ENCODE data around the gene PDXDC1. TPM values are rescaled to one million over a fixed set of nuclear protein-coding genes. Genes with fewer than 3 reads are reported as not detected.
A peak's percentile ranks its signal among the peaks of the same experiment; 100 is the strongest.
"Not testable (repeated sequence)": the region's sequence is repeated elsewhere in the genome, so short reads cannot be mapped to it uniquely, and the experiment has no call there.

Gene PDXDC1
- total and polyA plus RNA-seq, 5 donors from 2014 or later: 27.4 to 91.2 (median 29.7) TPM

DNA sequence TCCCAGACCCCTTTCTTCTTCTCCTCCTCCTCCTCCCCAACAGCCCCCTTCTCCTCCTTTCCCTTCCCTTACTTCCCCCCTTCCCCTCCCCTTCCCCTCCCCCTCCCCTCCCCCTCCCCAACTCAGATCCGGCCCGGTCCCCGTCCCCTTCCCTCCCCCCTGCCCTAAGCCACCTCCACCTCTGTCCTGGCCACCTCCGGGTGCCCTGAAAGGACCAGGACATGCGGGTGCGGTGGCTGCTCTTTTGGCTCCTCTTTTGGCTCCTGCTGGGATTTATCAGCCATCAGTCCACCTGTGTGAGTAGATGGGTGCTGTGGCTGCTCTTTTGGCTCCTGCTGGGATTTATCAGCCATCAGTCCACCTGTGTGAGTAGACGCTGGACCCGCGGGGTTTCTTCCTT lies 36.8 kb upstream of the PDXDC1 start:
- not testable (repeated sequence) for DNase-seq; H3K4me1 Mint-ChIP-seq; H3K4me1 ChIP-seq (ENCODE audit: control insufficient read depth, insufficient read depth, low read length, poor library complexity, severe bottlenecking); H3K4me3 Mint-ChIP-seq; H3K27me3 ChIP-seq (ENCODE audit: control insufficient read depth, insufficient read depth, low read length); H3K27ac Mint-ChIP-seq; H3K27me3 Mint-ChIP-seq; H3K4me3 ChIP-seq (ENCODE audit: low read depth, low read length); H3K9me3 ChIP-seq (ENCODE audit: control insufficient read depth in 2 of 2, low read length in 2 of 2); H3K9me3 Mint-ChIP-seq; ATAC-seq (ENCODE audit: low read depth in 2 of 2); H3K36me3 Mint-ChIP-seq; H3K36me3 ChIP-seq (ENCODE audit: control insufficient read depth, insufficient read depth, low read length); H3K27ac ChIP-seq (ENCODE audit: insufficient read depth, low read length, poor library complexity, severe bottlenecking)

DNA sequence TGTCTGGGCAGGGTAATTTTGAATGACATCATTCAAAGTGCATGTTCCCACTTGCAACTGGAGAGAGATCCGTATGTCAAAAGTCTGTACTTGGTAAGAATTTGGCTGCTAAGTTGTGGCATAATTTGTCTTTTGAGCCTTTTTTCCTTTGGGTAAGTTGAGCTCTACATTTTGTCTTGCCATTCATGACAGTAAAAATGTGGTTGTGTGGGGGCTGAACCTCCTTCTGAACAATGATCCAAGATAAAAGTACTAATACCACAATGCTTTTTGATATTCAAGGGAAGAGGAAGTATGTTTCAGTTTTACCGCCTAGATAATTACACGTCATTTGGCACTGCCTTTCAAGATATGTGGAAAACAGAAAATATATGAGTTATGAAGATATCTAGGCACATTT lies 32.1 kb upstream of the PDXDC1 start:
- H3K27me3 ChIP-seq (ENCODE audit: control insufficient read depth, insufficient read depth, low read length); H3K36me3 Mint-ChIP-seq; H3K27ac Mint-ChIP-seq; H3K4me1 ChIP-seq (ENCODE audit: control insufficient read depth, insufficient read depth, low read length, poor library complexity, severe bottlenecking); H3K4me3 Mint-ChIP-seq; H3K4me1 Mint-ChIP-seq; H3K36me3 ChIP-seq (ENCODE audit: control insufficient read depth, insufficient read depth, low read length); H3K4me3 ChIP-seq (ENCODE audit: low read depth, low read length); ATAC-seq (ENCODE audit: low read depth in 2 of 2); H3K27ac ChIP-seq (ENCODE audit: insufficient read depth, low read length, poor library complexity, severe bottlenecking); DNase-seq; H3K27me3 Mint-ChIP-seq; H3K9me3 ChIP-seq (ENCODE audit: control insufficient read depth in 2 of 2, low read length in 2 of 2); H3K9me3 Mint-ChIP-seq: not testable (repeated sequence)

DNA sequence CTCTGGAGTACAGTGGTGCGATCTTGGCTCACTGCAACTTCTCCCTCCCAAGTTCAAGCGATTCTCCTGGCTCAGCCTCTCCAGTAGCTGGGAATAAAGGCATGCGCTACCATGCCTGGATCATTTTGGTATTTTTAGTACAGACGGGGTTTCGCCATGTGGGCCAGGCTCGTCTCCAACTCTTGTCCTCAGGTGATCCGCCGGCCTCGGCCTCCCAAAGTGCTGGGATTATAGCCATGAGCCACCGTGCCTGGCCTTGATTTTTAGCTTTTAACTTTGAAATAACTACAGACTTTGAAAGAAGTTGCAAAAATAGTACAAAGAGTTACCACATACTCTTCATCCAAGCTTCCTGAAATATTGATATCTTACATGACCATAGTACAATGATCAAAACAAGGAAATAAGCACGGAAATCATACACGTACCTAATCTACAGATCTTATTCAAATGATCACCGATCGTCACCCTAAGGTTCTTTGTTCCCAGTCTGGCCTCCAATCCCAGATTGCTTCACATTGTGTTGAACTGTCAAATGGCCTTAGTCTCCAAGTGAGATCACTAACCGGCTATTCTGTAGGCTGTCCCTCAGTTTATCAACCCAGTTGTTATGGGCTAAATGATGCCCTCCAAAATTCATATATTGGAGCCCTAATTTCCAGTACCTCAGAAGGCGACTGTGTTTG lies 19.1 kb upstream of the PDXDC1 start:
- Histone ChIP-seq H3K9me3 (ENCODE audit: control insufficient read depth in 2 of 2, low read length in 2 of 2) (no peaks in the 10 kb centered on the region), H3K4me1 (ENCODE audit: control insufficient read depth, insufficient read depth, low read length, poor library complexity, severe bottlenecking) (no peaks in the 10 kb centered on the region), H3K27me3 (ENCODE audit: control insufficient read depth, insufficient read depth, low read length) (no peaks in the 10 kb centered on the region), H3K4me3 (ENCODE audit: low read depth, low read length) (no peak overlapping the region), H3K27ac (ENCODE audit: insufficient read depth, low read length, poor library complexity, severe bottlenecking) (no peak overlapping the region), H3K36me3 (ENCODE audit: control insufficient read depth, insufficient read depth, low read length) (no peaks in the 10 kb centered on the region)
- Mint-ChIP-seq H3K27ac (no peak overlapping the region), H3K9me3 (no peaks in the 10 kb centered on the region), H3K36me3 (no peaks in the 10 kb centered on the region), H3K27me3 (peaks cover 14% of the 10 kb centered on the region), H3K4me1 (no peaks in the 10 kb centered on the region), H3K4me3 (no peak overlapping the region)
- DNase-seq (no peak), ATAC-seq (ENCODE audit: low read depth in 2 of 2) (no peak)

DNA sequence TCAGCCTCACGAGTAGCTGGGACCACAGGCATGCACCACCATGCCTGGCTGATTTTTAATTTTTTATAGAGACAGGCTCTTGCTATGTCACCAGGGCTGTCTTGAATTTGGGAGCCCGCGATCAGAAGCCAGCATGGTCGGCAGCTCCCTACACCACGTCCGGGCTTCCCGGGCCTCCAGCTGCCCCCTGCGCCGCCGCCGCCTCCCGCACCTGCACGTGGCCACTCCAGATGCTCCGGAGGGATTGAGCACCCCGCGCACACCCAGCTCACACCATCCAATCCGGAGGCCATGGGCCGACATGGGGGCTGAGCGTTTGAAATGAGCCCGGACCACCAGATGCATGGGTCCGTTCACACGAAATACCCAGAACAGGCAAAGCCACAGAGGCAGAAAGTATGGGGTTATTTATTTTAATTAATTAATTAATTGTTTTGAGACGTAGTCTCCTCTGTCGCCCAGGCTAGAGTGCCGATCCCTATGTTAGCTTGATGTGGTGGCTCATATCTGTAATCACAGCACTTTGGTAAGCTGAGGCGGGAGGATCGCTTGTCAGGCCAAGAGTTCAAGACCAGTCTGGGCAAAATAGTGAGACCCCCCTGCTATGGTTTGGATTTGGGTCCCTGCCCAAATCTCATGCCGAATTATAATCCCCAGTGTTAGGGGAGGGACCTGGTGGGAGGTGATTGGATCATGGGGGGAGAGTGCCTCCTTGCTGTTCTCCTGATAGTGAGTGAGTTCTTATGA lies 17.1 kb upstream of the PDXDC1 start:
- no peaks in the 10 kb centered on the region for H3K36me3 ChIP-seq (ENCODE audit: control insufficient read depth, insufficient read depth, low read length)
- H3K27ac ChIP-seq (ENCODE audit: insufficient read depth, low read length, poor library complexity, severe bottlenecking): no peak overlapping the region
- ATAC-seq (ENCODE audit: low read depth in 2 of 2) (no peak), DNase-seq (no peak)
- peaks cover 21% of the 10 kb centered on the region for H3K27me3 Mint-ChIP-seq
- H3K27me3 ChIP-seq (ENCODE audit: control insufficient read depth, insufficient read depth, low read length): no peaks in the 10 kb centered on the region
- H3K9me3 Mint-ChIP-seq: peaks cover 0 to 1% (median 0%) of the 10 kb centered on the region in 7 donors
- no peaks in the 10 kb centered on the region for H3K36me3 Mint-ChIP-seq
- H3K4me1 Mint-ChIP-seq: no peaks in the 10 kb centered on the region
- no peaks in the 10 kb centered on the region for H3K9me3 ChIP-seq (ENCODE audit: control insufficient read depth in 2 of 2, low read length in 2 of 2)
- peak overlapping the region in 1 of 3 donors; percentile 21 for H3K27ac Mint-ChIP-seq
- no peak overlapping the region for H3K4me3 Mint-ChIP-seq
- no peaks in the 10 kb centered on the region for H3K4me1 ChIP-seq (ENCODE audit: control insufficient read depth, insufficient read depth, low read length, poor library complexity, severe bottlenecking)
- no peak overlapping the region for H3K4me3 ChIP-seq (ENCODE audit: low read depth, low read length)

DNA sequence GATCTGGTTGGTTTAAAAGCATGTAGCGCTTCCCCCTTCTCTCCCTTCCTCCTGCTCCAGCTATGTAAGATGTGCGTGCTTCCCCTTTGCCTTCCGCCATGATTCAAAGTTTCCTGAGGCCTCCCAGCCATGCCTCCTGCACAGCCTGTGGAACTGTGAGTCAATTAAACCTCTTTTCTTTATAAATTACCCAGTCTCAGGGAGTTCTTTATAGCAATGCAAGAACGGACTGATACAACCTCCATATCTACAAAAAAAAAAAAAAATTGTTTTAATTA lies 16.6 kb upstream of the PDXDC1 start:
- no peaks in the 10 kb centered on the region for H3K36me3 ChIP-seq (ENCODE audit: control insufficient read depth, insufficient read depth, low read length)
- peaks cover 1% of the 10 kb centered on the region in 2 experiments for H3K9me3 ChIP-seq (ENCODE audit: control insufficient read depth in 2 of 2, low read length in 2 of 2)
- Mint-ChIP-seq H3K27me3 (peaks cover 21% of the 10 kb centered on the region), H3K4me1 (no peaks in the 10 kb centered on the region), H3K36me3 (no peaks in the 10 kb centered on the region), H3K9me3 (peaks cover 0 to 6% (median 0%) of the 10 kb centered on the region in 7 donors), H3K27ac (no peak overlapping the region), H3K4me3 (no peak overlapping the region)
- H3K27ac ChIP-seq (ENCODE audit: insufficient read depth, low read length, poor library complexity, severe bottlenecking): no peak overlapping the region
- DNase-seq (no peak), ATAC-seq (ENCODE audit: low read depth in 2 of 2) (no peak)
- no peaks in the 10 kb centered on the region for H3K27me3 ChIP-seq (ENCODE audit: control insufficient read depth, insufficient read depth, low read length)
- no peaks in the 10 kb centered on the region for H3K4me1 ChIP-seq (ENCODE audit: control insufficient read depth, insufficient read depth, low read length, poor library complexity, severe bottlenecking)
- no peak overlapping the region for H3K4me3 ChIP-seq (ENCODE audit: low read depth, low read length)

DNA sequence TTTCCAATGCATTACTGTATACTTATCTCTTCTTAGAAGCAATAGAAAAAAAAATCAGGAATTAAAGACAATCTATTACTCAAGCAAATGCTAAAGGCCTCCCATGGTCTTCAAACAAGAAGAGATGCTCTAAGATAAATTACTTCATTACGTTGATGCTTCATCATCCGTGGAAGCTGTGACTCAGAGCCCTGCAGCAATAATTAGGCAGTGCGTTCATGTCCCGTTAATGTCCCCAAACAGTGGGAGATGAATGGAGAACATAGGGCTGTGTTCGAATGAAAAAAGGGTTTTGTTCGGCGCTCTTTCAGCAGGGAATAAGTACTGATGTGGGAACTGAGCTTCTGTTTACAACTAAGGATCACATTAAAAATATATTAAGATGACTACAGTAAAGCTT lies 15.9 kb upstream of the PDXDC1 start:
- Histone ChIP-seq H3K36me3 (ENCODE audit: control insufficient read depth, insufficient read depth, low read length) (no peaks in the 10 kb centered on the region), H3K4me3 (ENCODE audit: low read depth, low read length) (no peak overlapping the region), H3K9me3 (ENCODE audit: control insufficient read depth in 2 of 2, low read length in 2 of 2) (peaks cover 4 to 6% of the 10 kb centered on the region in 2 experiments), H3K4me1 (ENCODE audit: control insufficient read depth, insufficient read depth, low read length, poor library complexity, severe bottlenecking) (no peaks in the 10 kb centered on the region), H3K27ac (ENCODE audit: insufficient read depth, low read length, poor library complexity, severe bottlenecking) (no peak overlapping the region), H3K27me3 (ENCODE audit: control insufficient read depth, insufficient read depth, low read length) (no peaks in the 10 kb centered on the region)
- no peak overlapping the region for H3K4me3 Mint-ChIP-seq
- ATAC-seq (ENCODE audit: low read depth in 2 of 2): no peak
- peaks cover 0 to 9% (median 0%) of the 10 kb centered on the region in 7 donors for H3K9me3 Mint-ChIP-seq
- H3K4me1 Mint-ChIP-seq: no peaks in the 10 kb centered on the region
- H3K27ac Mint-ChIP-seq: no peak overlapping the region
- H3K27me3 Mint-ChIP-seq: peaks cover 28% of the 10 kb centered on the region
- no peak for DNase-seq
- no peaks in the 10 kb centered on the region for H3K36me3 Mint-ChIP-seq

DNA sequence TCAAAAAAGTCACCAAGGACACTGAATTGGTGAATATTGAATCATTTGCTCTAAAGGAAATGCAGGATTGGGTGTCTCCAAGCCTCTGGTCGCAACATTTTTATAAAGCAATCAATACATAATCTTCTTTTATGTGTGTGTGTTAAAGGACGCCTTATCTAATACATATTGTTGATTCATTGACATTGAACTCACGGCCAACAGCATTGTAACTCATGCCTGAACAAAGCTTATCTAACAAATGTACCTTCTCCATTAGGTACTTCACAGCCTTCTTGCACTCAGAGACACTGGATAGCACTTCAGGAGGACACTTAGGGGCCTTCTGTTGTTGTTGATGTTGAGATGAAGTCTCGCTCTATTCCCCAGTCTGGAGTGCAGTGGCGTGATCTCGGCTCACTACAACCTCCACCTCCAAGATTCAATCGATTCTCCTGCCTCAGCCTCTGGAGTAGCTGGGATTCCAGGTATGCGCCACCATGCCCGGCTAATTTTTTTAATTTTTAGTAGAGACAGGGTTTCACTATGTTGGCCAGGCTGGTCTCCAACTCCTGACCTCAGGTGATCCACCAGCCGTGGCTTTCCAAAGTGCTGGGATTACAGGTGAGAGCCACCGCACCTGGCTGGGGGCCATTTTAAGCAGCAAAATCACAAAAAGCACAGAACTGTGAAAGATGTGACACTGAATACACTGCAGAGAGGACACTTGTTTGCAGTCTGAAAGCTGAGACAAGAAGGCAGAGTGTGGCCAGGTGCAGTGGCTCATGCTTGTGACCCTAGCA lies 13.2 kb upstream of the PDXDC1 start:
- DNase-seq (no peak), ATAC-seq (ENCODE audit: low read depth in 2 of 2) (no peak)
- Histone ChIP-seq H3K4me3 (ENCODE audit: low read depth, low read length) (no peak overlapping the region), H3K27me3 (ENCODE audit: control insufficient read depth, insufficient read depth, low read length) (no peaks in the 10 kb centered on the region), H3K4me1 (ENCODE audit: control insufficient read depth, insufficient read depth, low read length, poor library complexity, severe bottlenecking) (no peaks in the 10 kb centered on the region), H3K27ac (ENCODE audit: insufficient read depth, low read length, poor library complexity, severe bottlenecking) (no peak overlapping the region), H3K9me3 (ENCODE audit: control insufficient read depth in 2 of 2, low read length in 2 of 2) (peaks cover 4 to 6% of the 10 kb centered on the region in 2 experiments), H3K36me3 (ENCODE audit: control insufficient read depth, insufficient read depth, low read length) (no peaks in the 10 kb centered on the region)
- Mint-ChIP-seq H3K36me3 (no peaks in the 10 kb centered on the region), H3K4me1 (no peaks in the 10 kb centered on the region), H3K27me3 (peaks cover 39% of the 10 kb centered on the region), H3K27ac (no peak overlapping the region), H3K4me3 (no peak overlapping the region), H3K9me3 (peaks cover 0 to 9% (median 0%) of the 10 kb centered on the region in 7 donors)
